ENCODE data around the gene EFCAB14.

GRCh38 chr1:46721204-46721603, 2.3 kb upstream of the EFCAB14 start:
- TF ChIP-seq CTCF (IDR thresholded peaks at IDR 0.05) (no peak), EZH2 (IDR thresholded peaks at IDR 0.05) (no peak)
